ENCODE data around the gene EPM2AIP1. TPM values are rescaled to one million over a fixed set of nuclear protein-coding genes. Genes with fewer than 3 reads are reported as not detected.

Gene EPM2AIP1
- total and polyA plus RNA-seq, 9 of the 15 experiments (the other 6 are each of a cell fraction or from before 2014, with no cell fraction given): 6.7 to 44.8 (median 25.2) TPM

- TF ChIP-seq ARID4B (CRISPR knock-in tag; IDR thresholded peaks at IDR 0.05) (peak; percentile 92), MYNN (IDR thresholded peaks at IDR 0.05) (peak; percentile 68; the same call in 1 of the 2 replicates), MYNN (CRISPR knock-in tag; IDR thresholded peaks at IDR 0.05) (no peak), TCF3 (CRISPR knock-in tag; IDR thresholded peaks at IDR 0.05) (peak; percentile 36), ZBED1 (IDR thresholded peaks at IDR 0.05) (no peak), ZBTB40 (IDR thresholded peaks at IDR 0.05) (peak; percentile 93), ZBTB40 (CRISPR knock-in tag; IDR thresholded peaks at IDR 0.05) (no peak), ZNF561 (CRISPR knock-in tag; conservative IDR thresholded peaks at IDR 0.05) (no peak), HNRNPL (IDR thresholded peaks at IDR 0.05; ENCODE audit: low read depth, low read length) (0 out of 2 replicates have a peak, but pooled peaks have one; percentile 24), LEF1 (IDR thresholded peaks at IDR 0.05) (peak; percentile 88), POLR2B (IDR thresholded peaks at IDR 0.05; ENCODE audit: low read depth, partially characterized antibody) (peak; percentile 89)
- TF ChIP-seq, protein P1, sequence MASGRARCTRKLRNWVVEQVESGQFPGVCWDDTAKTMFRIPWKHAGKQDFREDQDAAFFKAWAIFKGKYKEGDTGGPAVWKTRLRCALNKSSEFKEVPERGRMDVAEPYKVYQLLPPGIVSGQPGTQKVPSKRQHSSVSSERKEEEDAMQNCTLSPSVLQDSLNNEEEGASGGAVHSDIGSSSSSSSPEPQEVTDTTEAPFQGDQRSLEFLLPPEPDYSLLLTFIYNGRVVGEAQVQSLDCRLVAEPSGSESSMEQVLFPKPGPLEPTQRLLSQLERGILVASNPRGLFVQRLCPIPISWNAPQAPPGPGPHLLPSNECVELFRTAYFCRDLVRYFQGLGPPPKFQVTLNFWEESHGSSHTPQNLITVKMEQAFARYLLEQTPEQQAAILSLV (tag; IDR thresholded peaks at IDR 0.05): peak; percentile 15; the same call in 1 of the 2 replicates
Measured at GRCh38 chr3:36993326-36994283, 674 bp upstream of the EPM2AIP1 start, which contains the start of gene MLH1 (continued).
